Measurements from ENCODE around the gene UBXN11. TPM values are rescaled to one million over a fixed set of nuclear protein-coding genes. Genes with fewer than 3 reads are reported as not detected.

UBXN11 gene
- total and polyA plus RNA-seq, 2 donors (not counting 1 experiment from before 2014, with no cell fraction given), result 68.0 to 81.4 TPM

- Histone ChIP-seq H3K9ac (ENCODE audit: low read length) (no peak overlapping the region), H3K4me2 (replicated peaks; ENCODE audit: low read depth, low read length, poor library complexity, severe bottlenecking) (no peak overlapping the region), H3K27ac (ENCODE audit: low read length in 2 of 2) (no peak overlapping the region), H3K4me3 (ENCODE audit: control extremely low read depth in 1 of 5, extremely low read depth in 1 of 5, insufficient read depth in 1 of 5, low read depth in 2 of 5, low read length in 4 of 5) (no peak overlapping the region), H3K79me2 (ENCODE audit: control insufficient read depth, insufficient read depth, low read length) (peaks cover 54% of the 10 kb centered on the region), H3K9me3 (ENCODE audit: control extremely low read depth in 1 of 3, control insufficient read depth in 2 of 3, insufficient read depth in 1 of 3, low read length in 2 of 3) (no peaks in the 10 kb centered on the region), H2AFZ (ENCODE audit: insufficient read depth, low read depth, low read length, poor library complexity, severe bottlenecking) (no peak overlapping the region), H3K36me3 (replicated peaks in 1 of 2; ENCODE audit: control extremely low read depth in 1 of 2, control insufficient read depth in 1 of 2, extremely low read depth in 1 of 2, insufficient read depth in 2 of 2, low read length in 1 of 2) (no peaks in the 10 kb centered on the region), H4K20me1 (ENCODE audit: control insufficient read depth, insufficient read depth, low read length, poor library complexity, severe bottlenecking) (no peaks in the 10 kb centered on the region), H3K27me3 (replicated peaks in 1 of 4; ENCODE audit: control extremely low read depth in 1 of 4, control insufficient read depth in 3 of 4, insufficient read depth in 4 of 4, low read length in 3 of 4) (no peaks in the 10 kb centered on the region), H3K4me1 (ENCODE audit: control insufficient read depth in 2 of 2, insufficient read depth in 2 of 2, low read length in 2 of 2) (peaks cover 11 to 16% of the 10 kb centered on the region in 2 donors)
- CTCF ChIA-PET, result interaction anchor here (1.3 to 1.8 kb wide), 2 partner anchors 10 to 84 kb away, joined by 4 read pairs; no protein-coding TSS in a partner anchor
- DNase-seq, result no peak
- no peak for ATAC-seq (ENCODE audit: low read depth)
- WGBS (ENCODE audit: insufficient coverage), result 100% methylated on average over 1 of the region's 6 CpGs
- POLR2A ChIA-PET, result no interaction called here
- no peak overlapping the region for H3K27ac Mint-ChIP-seq
- no peaks in the 10 kb centered on the region for H3K9me3 Mint-ChIP-seq (ENCODE audit: insufficient read depth)
- TF ChIP-seq EZH2 (IDR thresholded peaks at IDR 0.05; ENCODE audit: borderline replicate concordance, insufficient read depth, low read depth, low read length, poor library complexity, severe bottlenecking) (no peak), CTCF (IDR thresholded peaks at IDR 0.05) (no peak)
- H3K4me1 Mint-ChIP-seq, result peaks cover 27% of the 10 kb centered on the region
- H3K27me3 Mint-ChIP-seq, result no peaks in the 10 kb centered on the region
- intact Hi-C loops (cut with micrococcal nuclease), result no loop called here
- no peak overlapping the region for H3K4me3 Mint-ChIP-seq
These were observed 69.0 kb downstream of the UBXN11 start for GRCh38 chr1:26237230-26237966.
